ENCODE data around the gene KCNK5. TPM values are rescaled to one million over a fixed set of nuclear protein-coding genes. Genes with fewer than 3 reads are reported as not detected.

The KCNK5 gene
- total and polyA plus RNA-seq, 9 of the 15 experiments (the other 6 are each of a cell fraction or from before 2014, with no cell fraction given) = 1.5 to 45.8 (median 25.8) TPM

- no peak for TF ChIP-seq UBTF (IDR thresholded peaks at IDR 0.05; ENCODE audit: borderline replicate concordance in 1 of 2, low read depth in 2 of 2, low read length in 2 of 2)
- no peak for TF ChIP-seq OTX1 (CRISPR knock-in tag; IDR thresholded peaks at IDR 0.05)
These were observed 71.8 kb downstream of the KCNK5 start (continued) for GRCh38 chr6:39157511-39157910.

GRCh38 chr6:39156801-39157200 is 72.5 kb downstream of the KCNK5 start:
- Histone ChIP-seq H3K4me3 (no peak overlapping the region), H4K20me1 (replicated peaks; ENCODE audit: control insufficient read depth, insufficient read depth, low read length) (no peaks in the 10 kb centered on the region), H3K27ac (ENCODE audit: extremely low read depth, low read depth, low read length) (no peak overlapping the region), H3K9ac (ENCODE audit: insufficient read depth in 1 of 2, low read depth in 2 of 2, low read length in 2 of 2) (no peak overlapping the region), H3K9me3 (replicated peaks; ENCODE audit: control insufficient read depth, insufficient read depth, low read depth, low read length) (no peaks in the 10 kb centered on the region), H3K9me1 (ENCODE audit: control insufficient read depth, insufficient read depth, low read length) (no peaks in the 10 kb centered on the region), H3K27me3 (ENCODE audit: control insufficient read depth in 2 of 2, insufficient read depth in 2 of 2, low read length in 2 of 2) (peaks cover 4 to 11% of the 10 kb centered on the region in 2 experiments; a peak in 3 of 5 replicates), H3K4me2 (ENCODE audit: insufficient read depth, low read length) (no peak overlapping the region), H2AFZ (ENCODE audit: low read depth, low read length) (no peak overlapping the region), H3K79me2 (ENCODE audit: control insufficient read depth, insufficient read depth, low read length) (no peaks in the 10 kb centered on the region), H3K36me3 (ENCODE audit: control insufficient read depth, insufficient read depth, low read length) (no peaks in the 10 kb centered on the region), H3K4me1 (replicated peaks in 1 of 2; ENCODE audit: control insufficient read depth in 2 of 2, insufficient read depth in 2 of 2, low read length in 2 of 2) (no peaks in the 10 kb centered on the region)
- ChIA-PET POLR2A (no interaction called here), CTCF (ENCODE audit: low intra/inter-chr PET ratio) (no interaction called here)
- ATAC-seq = no peak
- no peak for DNase-seq (ENCODE audit: extremely low read depth in 1 of 4, low spot score in 3 of 4)
- no TSS peak for BruUV-seq (replicated peaks)
- WGBS (ENCODE audit: insufficient coverage, low coverage, missing lambda C conversion rate) = 9% methylated on average over 3 of the region's 3 CpGs
- in situ Hi-C loops (cut with MboI) = no loop called here
- no peak for FAIRE-seq
- intact Hi-C loops (cut with micrococcal nuclease) = no loop called here
- TF ChIP-seq NR2F6 (CRISPR knock-in tag; IDR thresholded peaks at IDR 0.05) = no peak
- TF ChIP-seq HDAC2 (IDR thresholded peaks at IDR 0.05) = no peak
- TF ChIP-seq SMAD3 (CRISPR knock-in tag; conservative IDR thresholded peaks at IDR 0.05) = no peak
- no peak for TF ChIP-seq KDM1A (IDR thresholded peaks at IDR 0.05)
- TF ChIP-seq EP300 (IDR thresholded peaks at IDR 0.05; ENCODE audit: low read length) = no peak
- TF ChIP-seq OTX1 (CRISPR knock-in tag; IDR thresholded peaks at IDR 0.05) = no peak
- no peak for TF ChIP-seq ZEB2 (IDR thresholded peaks at IDR 0.05)
- TF ChIP-seq KAT8 (IDR thresholded peaks at IDR 0.05; ENCODE audit: low read depth) = no peak
- no peak for TF ChIP-seq RFX5 (IDR thresholded peaks at IDR 0.05; ENCODE audit: low read depth, low read length)
- no peak for TF ChIP-seq TRIM28 (IDR thresholded peaks at IDR 0.05)
- no peak for TF ChIP-seq SNRNP70 (optimal IDR thresholded peaks at IDR 0.05; ENCODE audit: low read depth, low read length)
- TF ChIP-seq MEF2D (tag; conservative IDR thresholded peaks at IDR 0.05; ENCODE audit: low read depth) = no peak
- TF ChIP-seq NCOA6 (IDR thresholded peaks at IDR 0.05) = no peak
- TF ChIP-seq ZNF583 (CRISPR knock-in tag; IDR thresholded peaks at IDR 0.05) = no peak
- no peak for TF ChIP-seq ARID4B (CRISPR knock-in tag; IDR thresholded peaks at IDR 0.05)
- no peak for TF ChIP-seq CBFB (CRISPR knock-in tag; IDR thresholded peaks at IDR 0.05)
- no peak for TF ChIP-seq ZNF589 (CRISPR knock-in tag; IDR thresholded peaks at IDR 0.05; ENCODE audit: low read depth)
- TF ChIP-seq TCF7 (IDR thresholded peaks at IDR 0.05; ENCODE audit: borderline replicate concordance) = no peak
